Measurements from ENCODE around the gene ADCY3. TPM values are rescaled to one million over a fixed set of nuclear protein-coding genes. Genes with fewer than 3 reads are reported as not detected.

The ADCY3 gene
- total and polyA plus RNA-seq, 9 of the 15 experiments (the other 6 are each of a cell fraction or from before 2014, with no cell fraction given), result 1.5 to 54.8 (median 26.3) TPM

DNA sequence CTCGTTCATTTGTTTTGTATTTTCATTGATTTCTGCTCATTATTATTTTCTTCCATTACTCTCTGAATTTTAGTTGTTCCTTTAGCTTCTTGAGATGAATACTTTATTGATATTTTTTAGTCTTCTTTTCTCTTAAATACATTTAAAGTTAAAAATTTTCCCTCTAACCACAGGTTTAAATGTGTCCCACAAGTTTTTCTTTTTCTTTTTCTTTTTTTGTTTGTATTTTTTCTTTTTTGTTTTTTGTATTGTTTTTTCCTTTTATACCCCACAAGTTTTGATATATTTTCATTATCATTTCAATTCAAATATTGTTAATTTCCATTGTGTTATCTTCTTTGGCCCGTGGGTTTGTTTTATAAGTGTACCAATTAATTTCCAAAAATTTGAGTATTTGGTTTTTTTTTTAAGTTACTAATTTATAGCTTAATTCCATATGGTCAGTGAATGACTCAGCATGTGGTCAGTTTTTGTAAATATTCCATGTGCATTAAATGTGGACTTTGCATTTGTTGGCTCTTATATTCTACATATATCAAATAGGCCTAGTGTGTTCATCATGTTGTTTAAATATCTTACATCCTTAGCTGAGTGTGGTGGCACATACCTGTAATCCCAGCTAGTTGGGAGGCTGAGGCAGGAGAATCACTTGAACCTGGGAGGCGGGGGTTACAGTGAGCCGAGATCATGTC is 110.6 kb downstream of the ADCY3 start (continued):
- TF ChIP-seq SMC3 (conservative IDR thresholded peaks at IDR 0.05; ENCODE audit: insufficient read depth, low read depth, low read length) (no peak), STAT5A (IDR thresholded peaks at IDR 0.05; ENCODE audit: borderline replicate concordance, low read length) (no peak), C11orf30 (IDR thresholded peaks at IDR 0.05; ENCODE audit: low read depth) (peak; percentile 82), TCFL5 (CRISPR knock-in tag; conservative IDR thresholded peaks at IDR 0.05) (no peak), NFE2L1 (tag; IDR thresholded peaks at IDR 0.05; ENCODE audit: borderline replicate concordance, low read depth) (peak; percentile 53), NFE2 (IDR thresholded peaks at IDR 0.05; ENCODE audit: low read depth) (peak; percentile 86), SMARCA4 (IDR thresholded peaks at IDR 0.05) (0 out of 2 replicates have a peak, but pooled peaks have one; percentile 11), NCOR1 (IDR thresholded peaks at IDR 0.05) (no peak), LCOR (CRISPR knock-in tag; IDR thresholded peaks at IDR 0.05) (no peak), MAFK (IDR thresholded peaks at IDR 0.05; ENCODE audit: low read length) (peak; percentile 73)
- TF ChIP-seq, protein P1, sequence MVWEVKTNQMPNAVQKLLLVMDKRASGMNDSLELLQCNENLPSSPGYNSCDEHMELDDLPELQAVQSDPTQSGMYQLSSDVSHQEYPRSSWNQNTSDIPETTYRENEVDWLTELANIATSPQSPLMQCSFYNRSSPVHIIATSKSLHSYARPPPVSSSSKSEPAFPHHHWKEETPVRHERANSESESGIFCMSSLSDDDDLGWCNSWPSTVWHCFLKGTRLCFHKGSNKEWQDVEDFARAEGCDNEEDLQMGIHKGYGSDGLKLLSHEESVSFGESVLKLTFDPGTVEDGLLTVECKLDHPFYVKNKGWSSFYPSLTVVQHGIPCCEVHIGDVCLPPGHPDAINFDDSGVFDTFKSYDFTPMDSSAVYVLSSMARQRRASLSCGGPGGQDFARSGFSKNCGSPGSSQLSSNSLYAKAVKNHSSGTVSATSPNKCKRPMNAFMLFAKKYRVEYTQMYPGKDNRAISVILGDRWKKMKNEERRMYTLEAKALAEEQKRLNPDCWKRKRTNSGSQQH (CRISPR knock-in tag; IDR thresholded peaks at IDR 0.05), result no peak
- TF ChIP-seq, protein P2, sequence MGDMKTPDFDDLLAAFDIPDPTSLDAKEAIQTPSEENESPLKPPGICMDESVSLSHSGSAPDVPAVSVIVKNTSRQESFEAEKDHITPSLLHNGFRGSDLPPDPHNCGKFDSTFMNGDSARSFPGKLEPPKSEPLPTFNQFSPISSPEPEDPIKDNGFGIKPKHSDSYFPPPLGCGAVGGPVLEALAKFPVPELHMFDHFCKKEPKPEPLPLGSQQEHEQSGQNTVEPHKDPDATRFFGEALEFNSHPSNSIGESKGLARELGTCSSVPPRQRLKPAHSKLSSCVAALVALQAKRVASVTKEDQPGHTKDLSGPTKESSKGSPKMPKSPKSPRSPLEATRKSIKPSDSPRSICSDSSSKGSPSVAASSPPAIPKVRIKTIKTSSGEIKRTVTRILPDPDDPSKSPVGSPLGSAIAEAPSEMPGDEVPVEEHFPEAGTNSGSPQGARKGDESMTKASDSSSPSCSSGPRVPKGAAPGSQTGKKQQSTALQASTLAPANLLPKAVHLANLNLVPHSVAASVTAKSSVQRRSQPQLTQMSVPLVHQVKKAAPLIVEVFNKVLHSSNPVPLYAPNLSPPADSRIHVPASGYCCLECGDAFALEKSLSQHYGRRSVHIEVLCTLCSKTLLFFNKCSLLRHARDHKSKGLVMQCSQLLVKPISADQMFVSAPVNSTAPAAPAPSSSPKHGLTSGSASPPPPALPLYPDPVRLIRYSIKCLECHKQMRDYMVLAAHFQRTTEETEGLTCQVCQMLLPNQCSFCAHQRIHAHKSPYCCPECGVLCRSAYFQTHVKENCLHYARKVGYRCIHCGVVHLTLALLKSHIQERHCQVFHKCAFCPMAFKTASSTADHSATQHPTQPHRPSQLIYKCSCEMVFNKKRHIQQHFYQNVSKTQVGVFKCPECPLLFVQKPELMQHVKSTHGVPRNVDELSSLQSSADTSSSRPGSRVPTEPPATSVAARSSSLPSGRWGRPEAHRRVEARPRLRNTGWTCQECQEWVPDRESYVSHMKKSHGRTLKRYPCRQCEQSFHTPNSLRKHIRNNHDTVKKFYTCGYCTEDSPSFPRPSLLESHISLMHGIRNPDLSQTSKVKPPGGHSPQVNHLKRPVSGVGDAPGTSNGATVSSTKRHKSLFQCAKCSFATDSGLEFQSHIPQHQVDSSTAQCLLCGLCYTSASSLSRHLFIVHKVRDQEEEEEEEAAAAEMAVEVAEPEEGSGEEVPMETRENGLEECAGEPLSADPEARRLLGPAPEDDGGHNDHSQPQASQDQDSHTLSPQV (IDR thresholded peaks at IDR 0.05), result peak; percentile 33; the same call in 1 of the 2 replicates
